Esophagus mucosa (tissue), 1 donor: ENCODE data around the gene SPRED1. TPM values are rescaled to one million over a fixed set of nuclear protein-coding genes. Genes with fewer than 3 reads are reported as not detected.

Source experiments
- ATAC-seq: fragments of 200-7000 bp; cut with Tn5 transposase; one replicate; pipeline ENCODE4 v1.9.1; 2020
- total RNA-seq: library from RNA; stranded (reverse); gene quantifications from one replicate; pipeline ENCODE4 v1.2.4, GENCODE V29; 2023
- donor health status: DM: yes; HTN: yes; CAD: no.

Gene SPRED1
- total RNA-seq = 10.0 TPM

DNA sequence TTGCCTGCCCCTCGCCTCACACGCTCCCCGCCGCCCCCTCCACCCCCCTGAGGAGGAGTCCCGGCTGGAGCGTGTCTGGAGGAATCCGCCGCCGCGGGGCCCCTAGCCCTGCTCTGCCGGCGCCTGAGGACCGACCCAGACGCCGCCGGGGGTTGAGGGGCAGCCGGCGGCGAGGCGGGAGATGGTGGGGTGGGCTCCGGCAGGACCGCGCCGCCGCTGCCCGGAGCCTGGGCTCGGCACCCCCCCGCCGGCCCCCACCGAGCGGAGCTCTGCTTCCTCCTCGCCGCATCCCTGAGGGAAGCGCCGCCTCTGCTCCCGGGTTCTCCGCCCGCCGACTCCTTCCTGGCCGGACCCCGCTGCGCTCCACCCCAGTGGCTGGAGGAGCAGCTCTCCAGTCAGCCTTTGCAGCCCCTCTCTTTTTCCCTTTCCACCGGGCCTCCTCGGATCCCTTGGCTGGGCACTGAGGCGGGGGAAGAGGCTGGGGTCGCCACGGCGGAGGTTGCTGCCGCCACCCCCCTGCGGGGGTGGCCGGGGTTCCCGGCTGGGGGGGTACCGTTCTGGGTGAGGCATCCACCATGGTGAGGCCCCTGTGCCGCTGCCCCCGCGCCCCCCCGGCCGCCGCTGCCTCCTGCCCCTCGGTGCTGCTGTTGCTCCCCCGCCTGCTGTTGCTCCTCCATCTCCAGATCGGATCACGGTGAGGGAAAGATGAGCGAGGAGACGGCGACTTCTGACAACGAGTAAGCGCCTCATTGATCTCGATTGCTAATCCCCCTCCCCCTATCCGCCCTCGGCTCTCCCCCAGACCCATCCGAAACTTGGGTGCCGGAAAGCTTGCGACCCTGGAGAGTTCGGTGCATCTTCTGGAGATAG, at the start of gene SPRED1:
SPRED1 (plus strand) TSS at position 356 of the 870 bp plus-strand sequence; CDS start at position 706, 350 bp downstream.
- ATAC-seq = peak; percentile 49

- no peak for ATAC-seq
Observed at GRCh38 chr15:38205526-38206272, 46.9 kb upstream of the SPRED1 start.

- ATAC-seq = peak; percentile 72
Observed at GRCh38 chr15:38207621-38208020, 45.0 kb upstream of the SPRED1 start.

DNA sequence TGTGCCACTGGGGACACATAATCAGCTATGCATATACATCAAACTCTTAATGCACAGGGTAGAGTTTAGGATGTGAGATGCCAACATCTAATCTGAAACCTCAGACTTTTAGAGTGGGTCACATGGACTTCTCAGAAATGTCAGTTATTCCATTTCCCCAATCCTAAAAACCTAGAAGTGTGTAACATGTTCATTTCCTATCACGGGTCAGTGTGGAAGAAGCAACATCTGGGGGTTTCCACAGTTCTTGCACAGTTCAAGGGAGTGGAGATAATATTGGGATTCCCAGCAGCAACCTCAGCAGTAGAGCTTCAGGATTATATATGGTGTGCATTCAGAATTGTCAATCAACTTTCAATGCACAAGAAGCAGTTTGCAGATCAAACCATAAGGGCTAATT, 44.4 kb upstream of the SPRED1 start:
- no peak for ATAC-seq

DNA sequence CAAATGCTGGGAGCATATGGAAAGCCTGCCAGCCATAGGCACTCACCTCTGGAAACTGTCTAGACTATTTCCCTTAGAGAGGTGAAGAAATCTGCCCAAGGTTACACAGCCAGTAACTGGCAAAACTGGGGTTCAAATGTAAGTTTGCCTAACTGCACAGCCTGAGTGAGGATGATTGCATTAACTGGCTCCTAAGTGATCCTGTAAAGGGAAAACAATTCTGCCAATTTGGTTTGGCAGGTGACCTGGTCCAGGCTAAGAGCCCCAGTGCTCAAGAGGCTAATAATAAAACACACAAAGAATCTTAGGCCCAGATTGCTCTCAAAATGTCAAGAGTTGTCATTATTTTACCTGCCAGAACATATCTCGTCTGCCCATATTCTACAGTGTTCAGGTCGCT, 43.9 kb upstream of the SPRED1 start:
- ATAC-seq = no peak

GRCh38 chr15:38211249-38211648, 41.4 kb upstream of the SPRED1 start:
- no peak for ATAC-seq

- no peak for ATAC-seq
Observed at GRCh38 chr15:38211811-38212210, 40.8 kb upstream of the SPRED1 start.

DNA sequence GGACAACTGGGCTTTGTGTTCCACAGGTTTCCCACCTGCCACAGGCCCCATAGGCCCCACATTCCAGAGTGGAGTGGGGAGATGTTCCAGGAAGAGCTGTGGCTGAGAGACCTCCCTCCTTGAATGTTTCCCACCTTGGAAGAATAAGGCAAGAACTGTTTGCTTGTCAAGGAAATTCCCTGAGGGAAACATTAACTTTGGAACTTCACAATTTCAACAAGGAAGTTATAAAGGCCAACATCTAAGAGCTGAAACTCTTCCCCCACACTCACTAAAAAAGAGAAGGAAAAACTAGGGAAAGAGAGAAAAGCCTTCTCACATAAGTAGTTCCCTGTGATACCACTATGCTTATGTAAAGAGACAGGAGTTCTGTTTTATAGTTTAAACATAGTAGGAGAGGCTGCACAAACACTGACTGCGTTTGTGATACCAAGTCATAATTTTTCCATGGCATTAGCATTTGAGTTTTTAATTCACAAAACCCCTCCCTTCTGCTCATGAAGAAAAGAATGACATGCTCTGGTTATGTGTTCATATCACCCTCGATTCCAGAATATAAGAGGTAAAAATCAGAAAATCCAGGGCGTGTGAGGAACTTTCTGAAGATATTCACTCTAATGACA, 39.8 kb upstream of the SPRED1 start:
- no peak for ATAC-seq

DNA sequence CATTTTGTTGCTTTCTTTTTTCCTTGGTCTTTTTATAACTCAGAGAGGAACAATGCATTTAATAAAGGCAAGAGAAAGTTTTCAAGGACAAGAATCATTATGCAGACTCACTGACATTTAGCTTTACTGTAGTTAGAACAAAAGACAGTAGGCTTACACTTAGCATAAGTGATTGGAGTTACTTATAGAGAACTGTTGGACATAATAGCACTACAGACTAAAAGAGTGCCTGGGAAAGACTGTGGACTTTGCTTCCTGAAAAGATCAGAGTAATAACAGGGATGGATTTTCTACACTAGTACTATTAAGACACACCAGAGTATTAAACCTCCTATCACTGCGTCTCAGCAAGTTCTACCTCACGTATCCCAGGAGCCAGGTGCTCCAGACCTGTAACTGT, 39.3 kb upstream of the SPRED1 start:
- ATAC-seq = no peak

DNA sequence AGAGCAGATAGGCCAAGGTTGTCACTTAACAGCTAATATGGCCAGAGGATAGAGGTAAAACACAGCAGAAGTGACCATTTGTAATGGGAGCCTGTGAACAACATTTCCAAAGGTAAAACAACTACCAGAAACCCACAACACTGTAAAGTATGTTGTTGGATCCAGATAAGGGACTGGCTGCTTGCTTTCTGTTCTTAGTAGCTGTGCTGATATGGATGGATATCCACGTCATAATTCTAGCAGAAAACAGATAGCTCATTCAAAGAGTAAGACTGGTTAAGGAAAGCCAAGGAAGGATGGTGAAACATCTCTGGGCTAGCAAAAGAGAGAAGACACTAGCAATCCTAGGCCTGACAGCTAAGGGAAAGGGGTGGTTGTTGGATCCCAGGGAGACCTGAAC, 36.9 kb upstream of the SPRED1 start:
- no peak for ATAC-seq

- ATAC-seq = no peak
Observed at GRCh38 chr15:38216763-38217162, 35.9 kb upstream of the SPRED1 start.

DNA sequence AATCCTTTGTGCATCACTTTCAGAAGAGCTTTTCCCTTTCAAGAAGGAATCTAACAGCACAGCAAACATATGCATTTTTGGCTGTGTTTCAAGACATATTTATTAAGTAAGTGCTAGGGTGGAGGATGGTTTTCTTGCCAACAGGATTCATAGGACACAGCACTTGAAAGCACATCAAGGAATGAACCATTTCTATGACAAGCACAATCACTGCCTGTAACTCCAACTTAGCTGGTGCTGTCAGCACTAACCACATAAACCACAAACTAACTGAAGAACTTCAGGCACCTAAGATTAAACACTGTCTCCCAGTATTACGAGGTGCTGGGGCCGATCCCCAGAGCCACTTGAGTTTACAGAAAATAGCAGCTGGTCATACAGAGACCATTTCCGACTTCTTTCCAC, 35.4 kb upstream of the SPRED1 start:
- peak; percentile 37 for ATAC-seq

GRCh38 chr15:38217788-38218609, 34.6 kb upstream of the SPRED1 start:
- ATAC-seq = peak; percentile 92

DNA sequence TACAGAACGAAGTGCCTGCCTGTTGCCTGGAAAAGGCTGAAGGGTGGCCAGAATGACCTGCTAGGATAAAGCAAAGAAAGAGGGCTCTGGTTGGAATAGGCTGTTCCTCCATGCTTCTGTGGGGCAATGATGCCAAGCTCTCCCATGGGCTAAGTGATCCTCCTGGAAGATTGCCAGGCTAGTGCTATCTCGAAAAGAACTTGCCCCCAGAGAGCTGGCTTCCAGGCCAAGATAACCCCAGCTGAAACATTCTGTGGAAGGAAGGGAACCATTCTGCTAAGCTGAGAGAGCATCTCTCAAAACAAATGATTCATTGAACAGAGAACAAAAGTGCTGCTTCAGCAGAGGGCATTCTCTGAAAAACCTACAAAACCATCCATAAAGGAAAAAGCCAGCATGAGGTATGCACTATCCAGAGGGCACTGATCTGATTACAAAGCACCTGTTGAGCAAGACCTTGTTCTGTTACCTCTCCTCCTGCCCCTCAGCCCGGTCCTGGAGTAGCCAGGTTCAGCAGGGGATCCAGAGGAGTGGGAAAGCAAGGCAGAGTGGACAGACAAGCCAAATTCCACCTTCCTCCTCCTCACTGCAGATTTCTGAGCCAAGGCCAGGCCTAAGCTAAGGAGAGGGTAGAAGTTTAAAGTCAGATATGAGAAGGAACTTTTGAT, 31.9 kb upstream of the SPRED1 start:
- no peak for ATAC-seq

- no peak for ATAC-seq
Observed at GRCh38 chr15:38224486-38224885, 28.1 kb upstream of the SPRED1 start.

GRCh38 chr15:38225381-38225780, 27.3 kb upstream of the SPRED1 start:
- ATAC-seq = no peak

DNA sequence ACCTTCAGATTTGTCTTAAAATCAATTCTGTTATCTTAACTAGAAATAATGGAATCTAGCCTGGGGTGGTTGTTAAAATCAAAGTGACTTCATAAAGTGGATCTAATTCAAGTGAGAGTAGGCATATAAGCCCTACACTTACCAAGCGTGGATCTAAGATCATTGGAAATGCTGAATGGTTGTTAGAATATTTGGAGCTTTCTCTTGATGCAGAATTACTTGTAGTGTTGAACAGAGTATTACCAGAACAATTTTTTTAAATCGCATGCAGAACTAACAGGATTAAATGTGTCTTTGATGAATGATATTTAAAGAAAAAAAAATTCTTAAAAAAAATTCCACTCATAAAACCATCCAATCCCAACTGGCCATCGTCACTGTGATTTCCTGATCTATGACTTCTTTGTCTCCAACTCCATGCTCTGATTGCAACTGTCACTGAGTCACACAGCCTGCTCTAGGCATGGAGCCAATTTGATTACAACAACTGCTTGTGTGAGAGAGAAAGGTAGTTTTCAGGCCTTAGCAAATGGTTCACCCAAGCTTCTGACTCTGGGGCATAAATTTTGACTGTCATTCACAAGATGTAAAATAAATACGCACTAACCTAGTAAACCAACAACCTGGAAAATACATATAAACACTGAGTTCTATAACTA, 25.9 kb upstream of the SPRED1 start:
- ATAC-seq = peak; percentile 78

- ATAC-seq = no peak
Observed at GRCh38 chr15:38227941-38228340, 24.7 kb upstream of the SPRED1 start.

GRCh38 chr15:38228618-38229017, 24.0 kb upstream of the SPRED1 start:
- ATAC-seq = no peak

DNA sequence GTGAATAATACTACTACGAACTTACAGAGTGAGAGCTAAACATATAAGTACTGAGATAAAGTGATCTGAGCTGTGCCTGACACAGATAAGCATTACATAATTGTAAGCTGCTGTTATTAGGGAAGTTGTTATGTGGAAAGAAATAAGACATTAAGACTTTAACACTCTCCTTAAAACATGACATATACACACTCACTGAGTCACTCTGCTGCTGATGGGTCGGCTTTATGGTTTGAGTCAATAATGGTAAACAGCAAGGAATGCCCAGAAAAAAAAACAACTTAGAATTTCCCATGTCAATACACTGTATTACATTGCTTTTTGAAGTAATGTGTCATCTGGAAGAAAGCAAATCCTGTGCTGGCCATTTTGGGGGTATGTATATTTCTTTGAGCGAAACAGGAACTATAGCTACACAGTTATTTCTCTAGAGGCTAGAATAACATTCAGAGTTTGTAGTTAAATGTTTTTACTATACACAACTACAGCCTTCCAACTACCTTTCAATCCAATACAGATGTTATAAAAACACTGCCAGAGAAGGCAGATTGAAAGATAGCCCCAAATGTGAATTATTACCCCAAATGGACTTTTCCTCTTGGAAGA, 22.8 kb upstream of the SPRED1 start:
- peak; percentile 66 for ATAC-seq

GRCh38 chr15:38231436-38231835, 21.2 kb upstream of the SPRED1 start:
- no peak for ATAC-seq
